Loucy (cell line): ENCODE results near the gene IFT52.

Experiments
- CTCF ChIP-seq: fragments of 200-600 bp; sonication (generic); conservative IDR thresholded peaks from 2 replicates; pipeline ENCODE4 v1.5.1; 2014; ENCODE audit warnings: mild to moderate bottlenecking, antibody characterized with exemption, low read length
- EZH2phosphoT487 ChIP-seq: fragments of 200-600 bp; IDR thresholded peaks from 2 replicates; pipeline ENCODE4 v1.6.1; 2018; ENCODE audit warnings: antibody characterized with exemption, mild to moderate bottlenecking, moderate library complexity, borderline replicate concordance

- TF ChIP-seq CTCF, result no peak
- no peak for TF ChIP-seq EZH2phosphoT487
Measured at GRCh38 chr20:43694763-43695162, 104.0 kb downstream of the IFT52 start.
